Femur (tissue), 1 donor: ENCODE data around the gene FLVCR2.
A peak's percentile ranks its signal among the peaks of the same experiment; 100 is the strongest.
"Not testable (repeated sequence)": the region's sequence is repeated elsewhere in the genome, so short reads cannot be mapped to it uniquely, and the experiment has no call there.

Experiments used
- DNase-seq: peaks from one replicate; pipeline ENCODE4 v3.0.0-alpha.2; 2017

The FLVCR2 gene

GRCh38 chr14:75597149-75597548, 18.7 kb downstream of the FLVCR2 start:
- DNase-seq, result no peak

DNA sequence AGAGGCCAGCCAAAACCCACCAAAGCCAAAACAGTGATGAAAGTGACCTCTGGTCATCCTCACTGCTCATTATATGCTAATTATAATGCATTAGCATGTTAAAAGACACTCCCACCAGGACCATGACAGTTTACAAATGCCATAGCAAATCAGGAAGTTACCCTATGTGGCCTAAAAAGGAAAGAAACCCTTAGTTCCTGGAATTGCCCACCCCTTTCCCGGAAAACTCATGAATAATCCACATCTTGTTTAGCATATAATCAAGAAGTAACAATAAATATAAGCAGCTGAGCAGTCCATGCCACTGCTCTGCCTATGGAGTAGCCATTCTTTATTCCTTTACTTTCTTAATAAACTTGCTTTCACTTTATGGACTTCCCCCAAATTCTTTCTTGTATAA, 21.7 kb downstream of the FLVCR2 start:
- DNase-seq, result not testable (repeated sequence)

GRCh38 chr14:75601061-75601460, 22.6 kb downstream of the FLVCR2 start:
- not testable (repeated sequence) for DNase-seq

- DNase-seq, result no peak
Observed at GRCh38 chr14:75602503-75602902, 24.1 kb downstream of the FLVCR2 start.

DNA sequence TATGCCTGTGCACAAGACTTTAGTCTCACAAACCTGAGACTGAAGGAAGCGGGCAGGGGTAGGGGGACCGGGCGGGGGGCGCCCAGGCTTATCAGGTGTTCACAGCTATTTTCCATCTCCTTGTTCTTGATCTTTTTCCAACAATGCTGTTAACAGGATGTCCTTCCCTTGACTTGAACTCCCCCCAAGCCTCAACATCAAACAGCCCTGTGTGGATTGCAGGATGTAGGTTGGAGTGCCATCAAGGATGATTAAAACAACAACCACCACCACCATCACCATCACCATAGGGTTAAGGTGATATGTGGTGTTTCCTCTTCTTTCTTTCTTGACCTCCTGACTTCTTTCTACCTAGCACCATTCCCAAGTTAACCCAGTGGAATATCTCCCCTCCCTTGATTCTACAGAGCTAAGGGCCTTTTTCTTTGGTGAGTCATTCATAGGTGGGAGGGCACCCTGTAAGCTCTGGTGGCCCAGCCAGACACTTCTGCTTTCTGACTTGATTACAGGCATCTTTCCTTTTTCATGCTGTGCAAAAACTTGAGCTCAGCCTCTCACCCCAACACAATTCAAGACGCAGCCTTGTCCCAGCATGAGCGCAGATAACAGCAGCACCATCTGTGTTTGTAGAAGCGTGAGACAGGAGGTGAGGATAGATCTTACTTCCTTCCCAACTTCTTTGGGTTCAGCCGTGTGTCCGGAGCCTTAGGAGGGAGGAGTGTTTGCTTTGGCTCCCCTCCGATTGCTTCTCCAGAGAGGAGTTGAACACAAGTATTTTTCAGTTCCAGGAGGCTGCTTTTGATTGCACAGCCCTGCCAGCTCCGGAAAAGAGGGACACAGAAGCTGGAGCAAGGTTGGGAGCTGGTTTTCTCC, 26.8 kb downstream of the FLVCR2 start:
- DNase-seq, result peak; percentile 54

- no peak for DNase-seq
Observed at GRCh38 chr14:75605916-75606315, 27.5 kb downstream of the FLVCR2 start.

DNA sequence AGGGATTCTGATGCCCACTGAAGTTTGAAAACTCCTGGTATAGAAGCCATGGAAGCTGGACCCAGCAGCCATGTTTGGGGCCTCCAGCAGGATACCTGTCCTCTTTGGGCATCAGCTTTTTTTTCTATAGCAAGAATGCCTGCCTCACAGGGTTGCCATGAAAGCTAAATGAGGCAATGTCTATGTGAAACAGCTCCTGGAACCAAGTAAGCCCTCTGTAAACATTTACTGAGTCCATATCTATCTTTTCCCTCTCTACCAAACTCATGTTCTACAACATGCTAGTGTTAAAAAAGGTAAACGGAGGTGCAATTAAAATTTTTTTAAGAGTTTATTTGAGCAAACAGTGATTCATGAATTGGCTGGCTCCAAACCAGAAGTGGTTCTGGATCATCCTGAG, 28.6 kb downstream of the FLVCR2 start:
- no peak for DNase-seq

GRCh38 chr14:75607842-75608640, 29.6 kb downstream of the FLVCR2 start:
- DNase-seq, result no peak

- no peak for DNase-seq
Observed at GRCh38 chr14:75609116-75609515, 30.7 kb downstream of the FLVCR2 start.

DNA sequence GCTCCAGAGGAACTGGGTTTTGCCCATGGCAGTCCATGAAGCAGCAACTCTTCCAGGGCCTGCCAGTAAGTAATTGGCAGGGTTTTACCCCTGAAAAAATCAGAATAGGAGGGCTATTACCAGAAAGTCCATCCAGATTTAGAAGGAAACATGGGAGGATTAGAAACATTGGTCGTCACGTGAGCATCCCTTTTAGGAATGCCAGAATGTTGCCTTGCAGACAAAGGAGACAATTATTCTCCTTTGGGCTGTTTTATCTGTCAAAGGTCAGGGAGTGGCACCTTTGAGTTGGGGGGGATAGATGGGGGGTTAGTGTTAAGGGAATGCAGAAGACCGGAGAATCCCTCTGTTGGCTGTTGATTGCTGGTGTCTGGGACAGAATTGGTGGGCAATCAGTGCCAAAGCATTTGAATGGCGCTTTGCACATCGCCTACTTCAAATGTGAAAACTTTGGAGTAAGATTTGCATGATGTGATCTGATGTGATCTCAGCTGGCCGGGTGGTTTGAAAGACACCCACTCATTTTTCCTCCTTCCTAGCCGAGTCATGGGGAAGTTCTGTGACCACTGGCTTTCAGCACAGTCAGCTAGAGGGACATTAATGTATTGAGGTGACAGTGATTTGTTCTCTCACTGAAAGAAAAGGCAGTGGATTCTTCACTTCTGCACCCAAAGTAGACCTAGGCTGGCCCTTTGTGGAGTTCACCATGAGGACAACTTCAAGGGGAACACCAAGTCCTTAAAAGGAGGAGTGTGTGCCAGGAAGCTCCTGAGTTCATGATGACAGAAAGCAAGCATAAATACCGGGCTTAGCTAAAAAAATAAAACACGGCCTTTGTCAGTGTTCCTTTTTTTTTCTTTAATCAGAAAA, 31.4 kb downstream of the FLVCR2 start:
- no peak for DNase-seq

DNA sequence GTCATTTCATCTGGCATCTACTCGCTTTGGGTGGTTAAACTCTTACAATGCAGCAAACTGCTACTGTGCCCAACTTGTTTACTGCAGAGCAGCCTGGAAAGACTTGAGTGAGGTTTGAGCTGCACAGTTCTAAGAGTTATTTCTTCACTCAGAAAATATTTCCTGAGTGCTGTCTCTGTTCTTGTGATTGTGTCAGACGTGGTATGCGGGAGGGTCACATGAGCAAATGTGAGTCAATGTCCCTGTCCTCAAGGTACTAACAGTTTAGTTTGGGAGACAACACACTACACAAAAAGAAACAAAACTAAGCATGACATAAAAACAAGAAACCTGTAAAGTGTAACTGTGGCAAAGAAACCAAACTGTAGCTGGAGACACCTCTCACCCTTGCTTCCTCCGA, 32.4 kb downstream of the FLVCR2 start:
- DNase-seq, result no peak

GRCh38 chr14:75612157-75612556, 33.7 kb downstream of the FLVCR2 start:
- DNase-seq, result no peak

DNA sequence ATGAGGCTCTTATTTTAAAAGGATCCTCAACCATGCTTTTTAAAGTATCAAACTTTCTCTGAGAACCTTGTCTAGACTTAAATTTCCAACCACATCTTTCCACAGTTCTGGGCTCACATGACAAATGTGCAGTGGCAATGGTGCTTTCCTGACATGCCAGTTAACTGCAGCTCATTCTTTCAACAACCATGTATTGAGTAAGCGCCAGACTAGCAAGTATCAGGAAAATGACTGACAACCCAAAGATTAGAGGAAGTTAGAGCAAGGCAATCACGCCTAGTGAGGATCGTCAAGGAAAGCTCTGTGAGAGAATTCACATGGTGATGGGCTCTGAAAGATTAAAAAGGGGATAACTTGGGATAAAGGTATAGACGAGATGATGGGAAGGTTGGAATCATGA, 35.8 kb downstream of the FLVCR2 start:
- no peak for DNase-seq

- DNase-seq, result peak; percentile 31
Observed at GRCh38 chr14:75615200-75615599, 36.8 kb downstream of the FLVCR2 start.

DNA sequence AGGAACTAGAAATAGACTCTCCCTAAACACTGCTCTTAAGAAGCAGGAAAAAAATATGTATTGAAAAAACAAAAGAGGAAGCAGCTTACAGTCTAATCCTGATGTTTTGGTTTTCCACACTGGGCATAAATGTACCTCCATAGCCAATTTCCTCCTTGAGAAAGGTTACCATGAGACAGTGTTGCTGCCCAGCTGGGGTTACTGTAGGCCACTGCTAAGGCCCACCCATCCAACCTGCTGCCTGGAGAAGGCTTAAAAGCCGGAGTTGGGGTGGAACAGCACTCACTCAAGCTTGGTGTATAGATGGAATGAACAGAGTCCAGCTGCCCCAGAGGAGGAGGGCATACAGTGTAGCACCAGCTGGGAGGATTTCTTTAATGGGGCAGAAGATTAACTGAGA, 41.1 kb downstream of the FLVCR2 start:
- DNase-seq, result no peak

DNA sequence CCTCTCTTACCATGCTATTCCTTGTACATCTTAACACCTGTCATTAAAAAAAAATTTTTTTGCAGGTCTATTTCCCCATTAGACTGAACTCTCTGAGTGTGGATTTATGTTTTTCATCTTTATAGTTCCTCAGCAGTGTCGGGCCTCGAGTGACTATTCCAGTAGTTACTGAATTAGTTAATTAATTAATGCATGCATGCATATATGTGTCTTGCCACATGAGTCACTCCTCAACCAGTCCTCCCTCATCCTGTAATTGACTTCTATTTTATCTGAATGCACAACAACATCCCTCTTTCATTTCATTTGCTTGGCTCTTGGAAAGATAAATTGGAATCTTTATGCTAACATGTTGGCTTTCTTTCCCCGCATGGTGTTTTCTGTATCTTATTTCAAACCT, 46.6 kb downstream of the FLVCR2 start:
- no peak for DNase-seq

DNA sequence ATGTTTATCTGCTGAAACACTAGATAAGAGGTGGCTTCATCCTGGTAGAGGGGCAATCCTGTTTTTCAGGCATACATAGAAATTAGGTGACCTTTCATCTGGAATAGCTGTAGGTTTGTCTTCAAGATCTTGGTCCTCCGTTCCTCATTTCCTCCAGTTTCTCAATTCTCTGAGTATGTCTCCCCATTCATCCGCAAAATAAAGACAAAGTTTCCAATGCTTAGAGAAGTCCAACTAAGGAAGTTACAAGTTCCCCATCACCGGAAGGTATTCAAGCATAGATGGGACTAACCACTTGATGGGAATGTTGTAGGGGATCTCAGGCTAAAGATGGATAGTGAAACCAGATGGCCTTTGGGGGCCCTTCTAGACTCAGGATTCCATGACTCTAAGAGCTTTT, 48.0 kb downstream of the FLVCR2 start:
- no peak for DNase-seq

- DNase-seq, result no peak
Observed at GRCh38 chr14:75626863-75627262, 48.4 kb downstream of the FLVCR2 start.

DNA sequence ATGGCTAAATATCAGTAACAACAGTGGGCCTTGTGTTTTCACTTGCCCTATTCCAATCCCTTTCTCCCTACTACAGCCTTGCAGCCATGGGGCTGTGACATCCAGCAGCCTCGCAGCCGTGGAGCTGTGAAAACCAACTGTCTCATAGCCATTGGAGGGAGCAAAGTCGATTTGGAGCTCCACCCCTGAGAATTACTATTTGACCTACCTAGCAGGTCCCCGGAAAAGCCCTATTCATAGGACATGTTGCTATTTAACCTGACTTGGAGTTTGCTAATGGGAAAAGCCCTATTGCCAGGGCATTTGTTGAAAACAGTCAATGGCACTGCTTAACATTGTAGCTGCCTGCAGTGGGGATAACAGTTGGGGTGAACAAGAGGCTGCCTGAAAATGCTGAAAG, 49.0 kb downstream of the FLVCR2 start:
- no peak for DNase-seq

DNA sequence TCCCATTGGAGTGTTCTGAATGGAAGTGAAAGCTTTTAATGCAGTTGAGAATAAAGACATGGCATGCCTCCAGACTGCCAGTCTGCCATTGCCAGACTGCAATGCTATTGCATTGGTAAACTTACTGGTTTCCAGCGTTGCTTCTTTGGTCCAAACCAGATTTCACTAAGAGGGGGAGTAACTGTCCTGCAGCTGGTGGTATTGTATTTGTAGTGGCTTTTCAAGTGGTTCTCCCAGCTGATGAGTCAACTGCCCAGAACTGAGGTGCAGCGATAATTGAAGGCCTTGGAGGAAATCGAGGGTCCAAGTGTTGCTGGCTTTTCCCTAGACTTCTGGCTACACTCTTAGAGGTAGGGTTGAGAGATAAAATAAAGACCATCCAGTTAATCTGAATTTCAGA, 50.4 kb downstream of the FLVCR2 start:
- no peak for DNase-seq

- no peak for DNase-seq
Observed at GRCh38 chr14:75630695-75631452, 52.5 kb downstream of the FLVCR2 start.

DNA sequence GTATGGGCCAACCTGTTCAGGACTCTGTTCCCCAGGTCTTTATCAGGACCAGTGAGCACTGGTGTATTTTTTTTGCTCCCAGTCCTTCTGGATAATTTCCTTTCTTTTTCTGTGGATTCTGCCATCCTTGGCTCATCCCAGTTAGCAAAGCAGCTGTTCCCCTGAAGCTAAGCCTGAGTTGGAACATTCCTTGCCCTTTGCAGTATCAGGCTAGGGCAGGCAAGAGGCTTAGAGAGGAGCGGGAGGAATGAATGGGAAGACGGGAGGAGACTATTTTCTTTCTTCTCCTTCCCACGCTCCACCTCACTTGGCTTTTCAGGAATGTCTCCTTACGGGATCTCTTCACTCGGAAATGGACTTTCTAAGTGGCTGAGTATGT, 53.0 kb downstream of the FLVCR2 start:
- no peak for DNase-seq
